DOHH2 (cell line): ENCODE data around the gene TERT.

Experiments used
- H3F3A ChIP-seq: fragments of 200-600 bp; sonication (generic), shearing (Covaris generic); 2 replicates; pipeline ENCODE4 v1.6.0; 2016; ENCODE audit warnings: antibody characterized with exemption, mild to moderate bottlenecking; ENCODE audit not compliant: control insufficient read depth, insufficient read depth
- H3K27ac ChIP-seq: fragments of 200-600 bp; sonication (generic); 2 replicates; pipeline ENCODE4 v1.5.1; 2014; ENCODE audit warnings: low read depth, mild to moderate bottlenecking, low read length, moderate library complexity
- H3K27me3 ChIP-seq: fragments of 200-600 bp; sonication (generic); 2 replicates; pipeline ENCODE4 v1.6.1; 2014; ENCODE audit warnings: mild to moderate bottlenecking, low read length, mixed read lengths; ENCODE audit not compliant: control insufficient read depth
- H3K36me3 ChIP-seq: fragments of 200-600 bp; sonication (generic); 2 replicates; pipeline ENCODE4 v1.6.1; 2014; ENCODE audit warnings: mild to moderate bottlenecking, low read length, moderate library complexity, mixed read lengths; ENCODE audit not compliant: control insufficient read depth
- H3K4me1 ChIP-seq: fragments of 200-600 bp; sonication (generic); 2 replicates; pipeline ENCODE4 v1.6.1; 2014; ENCODE audit warnings: mild to moderate bottlenecking, low read length, mixed read lengths; ENCODE audit not compliant: control insufficient read depth
- H3K4me2 ChIP-seq: fragments of 200-600 bp; sonication (generic); 2 replicates; pipeline ENCODE4 v1.6.0; 2014; ENCODE audit warnings: mild to moderate bottlenecking, low read length, moderate library complexity
- H3K4me3 ChIP-seq: fragments of 200-600 bp; sonication (generic); 2 replicates; pipeline ENCODE4 v1.5.1; 2014; ENCODE audit warnings: mild to moderate bottlenecking, low read length, mixed read lengths
- H3K79me2 ChIP-seq: fragments of 200-600 bp; sonication (generic); 2 replicates; pipeline ENCODE4 v1.6.1; 2014; ENCODE audit warnings: mild to moderate bottlenecking, low read length, mixed read lengths; ENCODE audit not compliant: control insufficient read depth
- H3K9me2 ChIP-seq: fragments of 200-600 bp; sonication (generic); replicated peaks from 2 replicates; pipeline ENCODE4 v1.6.1; 2014; ENCODE audit warnings: mild to moderate bottlenecking, low read length, mixed read lengths; ENCODE audit not compliant: control insufficient read depth
- H3K9me3 ChIP-seq: fragments of 200-600 bp; sonication (generic); 2 replicates; pipeline ENCODE4 v1.6.1; 2014; ENCODE audit warnings: antibody characterized with exemption, low read length, mixed read lengths; ENCODE audit not compliant: control insufficient read depth, insufficient read depth
- H4K20me1 ChIP-seq: fragments of 200-600 bp; sonication (generic); 2 replicates; pipeline ENCODE4 v1.6.0; 2014; ENCODE audit warnings: low read depth, mild to moderate bottlenecking, antibody characterized with exemption, low read length, moderate library complexity; ENCODE audit not compliant: control insufficient read depth, insufficient read depth
- EZH2phosphoT487 ChIP-seq: fragments of 200-600 bp; sonication (generic); IDR thresholded peaks from 2 replicates; pipeline ENCODE4 v1.6.1; 2017; ENCODE audit warnings: borderline replicate concordance, mild to moderate bottlenecking, antibody characterized with exemption, low read length, moderate library complexity, mixed read lengths
- TF ChIP-seq, protein P1 (sequence below): fragments of 200-600 bp; sonication (generic); IDR thresholded peaks from one replicate; pipeline ENCODE4 v1.5.1; 2014; ENCODE audit warnings: antibody characterized with exemption, mild to moderate bottlenecking, low read depth, low read length; ENCODE audit not compliant: poor library complexity, severe bottlenecking

TERT gene

DNA sequence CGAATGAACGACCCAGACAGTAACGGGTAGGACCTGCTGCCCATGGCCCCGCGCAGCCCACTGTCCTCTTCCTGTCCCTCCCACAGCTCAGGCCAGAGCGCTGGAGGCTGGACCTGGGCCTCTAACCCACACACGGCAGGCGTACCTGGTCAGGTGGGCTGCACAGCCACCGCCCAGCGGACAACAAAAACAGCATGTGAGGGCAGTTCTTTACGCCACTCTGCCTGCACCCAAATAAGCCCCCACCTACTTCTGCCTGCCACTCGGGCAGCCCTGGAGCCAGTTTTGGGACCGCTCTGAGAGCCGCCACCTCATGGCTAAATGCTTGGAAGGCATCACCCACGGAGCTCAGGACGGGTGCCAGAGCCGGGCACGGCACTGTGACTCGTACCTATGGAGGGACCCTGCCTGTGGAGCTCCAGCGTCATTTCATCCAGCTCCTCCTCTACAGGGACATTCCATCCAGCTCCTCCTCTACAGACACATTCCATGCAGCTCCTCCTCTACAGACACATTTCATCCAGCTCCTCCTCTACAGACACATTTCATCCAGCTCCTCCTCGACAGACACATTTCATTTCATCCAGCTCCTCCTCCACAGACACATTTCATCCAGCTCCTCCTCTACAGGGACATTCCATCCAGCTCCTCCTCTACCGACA lies 31.1 kb upstream of the TERT start:
- TF ChIP-seq, protein P1, sequence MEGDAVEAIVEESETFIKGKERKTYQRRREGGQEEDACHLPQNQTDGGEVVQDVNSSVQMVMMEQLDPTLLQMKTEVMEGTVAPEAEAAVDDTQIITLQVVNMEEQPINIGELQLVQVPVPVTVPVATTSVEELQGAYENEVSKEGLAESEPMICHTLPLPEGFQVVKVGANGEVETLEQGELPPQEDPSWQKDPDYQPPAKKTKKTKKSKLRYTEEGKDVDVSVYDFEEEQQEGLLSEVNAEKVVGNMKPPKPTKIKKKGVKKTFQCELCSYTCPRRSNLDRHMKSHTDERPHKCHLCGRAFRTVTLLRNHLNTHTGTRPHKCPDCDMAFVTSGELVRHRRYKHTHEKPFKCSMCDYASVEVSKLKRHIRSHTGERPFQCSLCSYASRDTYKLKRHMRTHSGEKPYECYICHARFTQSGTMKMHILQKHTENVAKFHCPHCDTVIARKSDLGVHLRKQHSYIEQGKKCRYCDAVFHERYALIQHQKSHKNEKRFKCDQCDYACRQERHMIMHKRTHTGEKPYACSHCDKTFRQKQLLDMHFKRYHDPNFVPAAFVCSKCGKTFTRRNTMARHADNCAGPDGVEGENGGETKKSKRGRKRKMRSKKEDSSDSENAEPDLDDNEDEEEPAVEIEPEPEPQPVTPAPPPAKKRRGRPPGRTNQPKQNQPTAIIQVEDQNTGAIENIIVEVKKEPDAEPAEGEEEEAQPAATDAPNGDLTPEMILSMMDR = no peak
- TF ChIP-seq EZH2phosphoT487 = no peak
- H3K36me3 ChIP-seq = peaks cover 82% of the 10 kb centered on the region
- no peak overlapping the region for H3K4me3 ChIP-seq
- H3K4me1 ChIP-seq = no peaks in the 10 kb centered on the region
- H3K27me3 ChIP-seq = no peaks in the 10 kb centered on the region
- no peaks in the 10 kb centered on the region for H3K9me2 ChIP-seq
- no peaks in the 10 kb centered on the region for H3K9me3 ChIP-seq
- no peaks in the 10 kb centered on the region for H3F3A ChIP-seq
- H3K4me2 ChIP-seq = no peak overlapping the region
- H4K20me1 ChIP-seq = peaks cover 2% of the 10 kb centered on the region
- peaks cover 27% of the 10 kb centered on the region for H3K79me2 ChIP-seq
- no peak overlapping the region for H3K27ac ChIP-seq

DNA sequence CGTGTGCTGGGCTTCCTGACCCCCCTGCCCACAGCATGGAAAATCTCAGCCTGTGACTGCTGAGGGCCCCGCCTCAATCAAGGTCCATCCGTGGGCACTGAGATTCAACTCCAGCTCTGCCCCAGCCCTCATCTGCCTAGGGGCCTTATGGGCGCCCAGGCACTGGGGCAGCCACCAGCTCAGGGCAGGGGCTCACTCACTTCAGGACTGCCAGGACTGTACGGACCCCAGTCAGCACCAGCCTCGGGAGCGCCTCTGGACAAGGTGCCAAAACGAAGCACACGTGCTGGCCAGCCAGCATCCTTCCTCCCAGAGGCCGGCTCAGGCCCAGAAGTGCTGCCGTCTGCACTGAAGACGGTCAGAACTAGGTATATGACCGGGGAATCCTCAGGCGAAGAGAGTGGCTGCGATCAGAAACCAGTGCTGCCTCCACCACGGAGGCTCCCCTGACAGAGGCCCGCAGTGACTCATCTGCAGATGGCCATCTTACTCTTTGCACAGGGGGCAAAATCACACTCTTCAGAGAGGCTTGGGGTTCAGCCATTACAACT lies 30.4 kb upstream of the TERT start:
- H3F3A ChIP-seq = no peaks in the 10 kb centered on the region
- no peaks in the 10 kb centered on the region for H3K27me3 ChIP-seq
- no peaks in the 10 kb centered on the region for H3K9me2 ChIP-seq
- H3K27ac ChIP-seq = no peak overlapping the region
- H3K4me3 ChIP-seq = no peak overlapping the region
- H3K79me2 ChIP-seq = peaks cover 20% of the 10 kb centered on the region
- peaks cover 5% of the 10 kb centered on the region; the same call in 1 of the 2 replicates for H3K4me1 ChIP-seq
- H3K9me3 ChIP-seq = no peaks in the 10 kb centered on the region
- peaks cover 2% of the 10 kb centered on the region for H4K20me1 ChIP-seq
- H3K4me2 ChIP-seq = no peak overlapping the region
- H3K36me3 ChIP-seq = peaks cover 82% of the 10 kb centered on the region
- TF ChIP-seq EZH2phosphoT487 = no peak
- TF ChIP-seq, protein P1 = no peak

DNA sequence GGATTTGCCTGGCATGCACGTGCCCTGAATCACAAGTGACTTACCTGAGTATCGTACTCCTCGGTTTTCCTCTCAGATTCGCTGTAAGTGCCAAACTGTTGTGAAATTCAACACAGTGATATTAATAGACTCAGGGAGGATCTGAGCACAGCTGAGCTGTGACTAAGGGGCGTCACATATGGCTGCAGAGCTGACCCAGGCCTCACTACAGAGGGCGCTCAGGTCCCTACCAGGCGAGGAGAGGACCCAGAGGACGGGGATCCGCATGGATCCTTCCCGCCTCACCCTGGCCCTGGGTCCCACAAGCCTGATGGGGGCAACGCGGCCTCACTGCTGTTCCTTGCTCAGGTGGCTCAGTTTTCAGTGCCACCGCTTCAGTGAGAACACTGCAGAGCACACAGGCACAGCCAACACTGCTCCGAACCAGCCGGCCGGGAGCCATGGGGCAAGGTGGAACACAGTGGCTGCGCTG lies 29.9 kb upstream of the TERT start:
- peaks cover 8% of the 10 kb centered on the region; the same call in 1 of the 2 replicates for H3K4me1 ChIP-seq
- no peaks in the 10 kb centered on the region for H3K9me3 ChIP-seq
- H3K4me2 ChIP-seq = no peak overlapping the region
- TF ChIP-seq, protein P1 = no peak
- TF ChIP-seq EZH2phosphoT487 = no peak
- no peak overlapping the region for H3K4me3 ChIP-seq
- H4K20me1 ChIP-seq = peaks cover 2% of the 10 kb centered on the region
- H3K36me3 ChIP-seq = peaks cover 82% of the 10 kb centered on the region
- no peaks in the 10 kb centered on the region for H3F3A ChIP-seq
- H3K79me2 ChIP-seq = peaks cover 15% of the 10 kb centered on the region
- no peak overlapping the region for H3K27ac ChIP-seq
- no peaks in the 10 kb centered on the region for H3K27me3 ChIP-seq
- H3K9me2 ChIP-seq = no peaks in the 10 kb centered on the region
